Measurements from ENCODE around the gene MBTD1.

GRCh38 chr17:51155416-51155815 lies 104.4 kb downstream of the MBTD1 start:
- no peak for TF ChIP-seq CTCF (IDR thresholded peaks at IDR 0.05)
- TF ChIP-seq POLR2A (IDR thresholded peaks at IDR 0.05), result no peak

Measured in body of pancreas (tissue), 4 donors.